ENCODE results near the gene OR51V1.
"Not testable (repeated sequence)": the region's sequence is repeated elsewhere in the genome, so short reads cannot be mapped to it uniquely, and the experiment has no call there.

Gene OR51V1

GRCh38 chr11:5200582-5200981, at the start of gene OR51V1:
Gene OR51V1, minus strand, starts transcription at chr11:5200682. Its CDS starts 0 bp downstream, at chr11:5200682.
- DNase-seq = no peak

GRCh38 chr11:5249807-5250396, 49.4 kb upstream of the OR51V1 start, which contains the start of gene HBG1:
Gene HBG1, minus strand, starts transcription at chr11:5249857. Its CDS starts 53 bp downstream, at chr11:5249804.
- DNase-seq = not testable (repeated sequence)

- not testable (repeated sequence) for DNase-seq
Observed at GRCh38 chr11:5248498-5248897, 48.0 kb upstream of the OR51V1 start.

- DNase-seq = no peak
Observed at GRCh38 chr11:5247472-5248192, 47.1 kb upstream of the OR51V1 start.

- DNase-seq = no peak
Observed at GRCh38 chr11:5246772-5247471, 46.4 kb upstream of the OR51V1 start.

- DNase-seq = no peak
Observed at GRCh38 chr11:5245155-5245554, 44.7 kb upstream of the OR51V1 start.

GRCh38 chr11:5243816-5244180, 43.3 kb upstream of the OR51V1 start:
- DNase-seq = no peak

GRCh38 chr11:5242933-5243815, 42.7 kb upstream of the OR51V1 start:
- DNase-seq = no peak

GRCh38 chr11:5242208-5242607, 41.7 kb upstream of the OR51V1 start:
- no peak for DNase-seq

GRCh38 chr11:5241458-5241857, 41.0 kb upstream of the OR51V1 start:
- no peak for DNase-seq

GRCh38 chr11:5240458-5240857, 40.0 kb upstream of the OR51V1 start:
- DNase-seq = no peak

GRCh38 chr11:5240056-5240455, 39.6 kb upstream of the OR51V1 start:
- DNase-seq = no peak

GRCh38 chr11:5239046-5239445, 38.6 kb upstream of the OR51V1 start:
- DNase-seq = no peak

GRCh38 chr11:5238486-5238885, 38.0 kb upstream of the OR51V1 start:
- DNase-seq = no peak

- DNase-seq = no peak
Observed at GRCh38 chr11:5237420-5237819, 36.9 kb upstream of the OR51V1 start.

- no peak for DNase-seq
Observed at GRCh38 chr11:5235364-5236095, 35.0 kb upstream of the OR51V1 start.

- DNase-seq = no peak
Observed at GRCh38 chr11:5234381-5234834, 33.9 kb upstream of the OR51V1 start, which contains the start of gene HBD. Gene HBD, minus strand, starts transcription at chr11:5234483. Its CDS starts 50 bp downstream, at chr11:5234433.

- no peak for DNase-seq
Observed at GRCh38 chr11:5233307-5233706, 32.8 kb upstream of the OR51V1 start.

GRCh38 chr11:5232821-5233220, 32.3 kb upstream of the OR51V1 start:
- no peak for DNase-seq

GRCh38 chr11:5232176-5232575, 31.7 kb upstream of the OR51V1 start:
- DNase-seq = no peak

- no peak for DNase-seq
Observed at GRCh38 chr11:5231111-5231510, 30.6 kb upstream of the OR51V1 start.

GRCh38 chr11:5230266-5230665, 29.8 kb upstream of the OR51V1 start:
- no peak for DNase-seq
